ENCODE data around the gene DMPK.

The DMPK gene

DNA sequence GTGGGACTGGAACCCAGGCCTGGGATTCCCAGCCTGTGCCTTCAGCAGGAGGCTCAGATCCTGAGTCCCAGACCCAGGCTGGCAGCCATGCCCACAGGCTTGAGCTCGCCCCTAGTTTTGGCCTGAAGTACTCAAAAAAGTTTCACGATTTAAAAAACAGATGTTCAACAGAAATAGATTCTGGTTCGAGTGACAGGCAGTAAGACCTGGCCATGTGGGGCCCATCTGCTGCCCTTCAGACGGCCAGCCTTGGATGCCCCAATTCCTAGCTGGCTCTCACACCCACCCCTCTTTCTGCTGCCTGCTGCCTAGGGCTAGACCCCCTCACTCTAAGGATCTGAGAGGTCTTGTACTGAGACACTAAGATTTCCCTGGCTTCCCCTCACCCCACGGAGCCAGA, 2.8 kb upstream of the DMPK start:
- no peak for DNase-seq

GRCh38 chr19:45784096-45784495, 1.8 kb upstream of the DMPK start:
- DNase-seq = no peak

GRCh38 chr19:45782820-45783785, 813 bp upstream of the DMPK start:
- no peak for DNase-seq

- DNase-seq = no peak
Observed at GRCh38 chr19:45781214-45782161, 802 bp downstream of the DMPK start.

DNA sequence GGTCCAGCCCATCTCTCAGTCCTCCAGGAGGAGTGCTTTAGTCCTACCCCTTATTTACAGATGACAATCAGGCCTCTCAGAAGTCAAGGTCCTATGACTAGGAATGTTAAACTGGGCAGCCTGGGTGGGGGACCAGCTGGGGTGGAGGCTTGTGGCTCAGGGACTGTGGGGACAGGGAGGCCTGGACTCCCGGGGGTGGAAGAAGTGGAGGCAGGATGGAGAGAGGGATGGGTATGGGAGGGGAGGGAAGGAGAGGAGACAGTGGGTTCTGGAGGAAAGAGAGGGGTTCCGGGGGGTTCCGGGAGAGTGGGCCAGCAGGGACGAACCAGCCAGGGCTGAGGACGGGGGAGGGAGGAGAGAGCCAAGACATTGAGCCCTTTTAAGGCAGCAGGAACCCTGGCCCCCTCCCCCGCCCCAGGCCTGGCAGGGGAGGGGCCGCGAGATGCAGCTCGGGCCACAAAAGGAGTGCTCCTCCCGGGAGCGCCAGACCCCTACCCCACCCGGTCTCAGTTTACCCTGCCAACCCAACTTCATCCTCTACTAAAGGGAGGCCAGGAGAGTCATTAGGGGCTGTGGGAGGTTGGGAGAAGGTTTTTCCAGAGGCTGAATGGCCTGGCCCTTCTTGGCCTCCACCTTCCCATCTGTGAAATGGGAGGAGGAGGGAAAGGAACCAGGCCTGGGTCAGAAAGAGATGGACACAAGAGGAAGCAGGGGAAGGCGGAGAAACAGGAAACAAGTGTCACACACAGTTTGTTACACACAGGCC, 1.7 kb downstream of the DMPK start:
- DNase-seq = no peak

DNA sequence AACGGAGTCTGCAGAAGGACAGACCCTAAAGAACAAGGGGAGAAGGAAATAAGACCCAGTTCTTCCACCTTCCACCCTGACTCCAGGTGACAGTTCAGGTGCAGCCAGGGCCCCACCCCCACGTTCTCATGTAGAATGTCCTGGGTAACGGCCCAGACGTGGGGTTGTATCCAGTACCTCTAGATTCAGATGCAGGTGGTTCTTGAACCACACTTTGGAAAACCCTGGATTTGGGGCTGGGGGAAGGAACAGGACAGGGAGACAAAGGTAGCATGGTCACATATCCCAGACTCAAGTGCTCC, 2.2 kb downstream of the DMPK start:
- no peak for DNase-seq

- DNase-seq = peak; percentile 97 to 98
Observed at GRCh38 chr19:45779231-45780145, 2.8 kb downstream of the DMPK start.

- DNase-seq = no peak
Observed at GRCh38 chr19:45778010-45778661, 4.2 kb downstream of the DMPK start.

DNA sequence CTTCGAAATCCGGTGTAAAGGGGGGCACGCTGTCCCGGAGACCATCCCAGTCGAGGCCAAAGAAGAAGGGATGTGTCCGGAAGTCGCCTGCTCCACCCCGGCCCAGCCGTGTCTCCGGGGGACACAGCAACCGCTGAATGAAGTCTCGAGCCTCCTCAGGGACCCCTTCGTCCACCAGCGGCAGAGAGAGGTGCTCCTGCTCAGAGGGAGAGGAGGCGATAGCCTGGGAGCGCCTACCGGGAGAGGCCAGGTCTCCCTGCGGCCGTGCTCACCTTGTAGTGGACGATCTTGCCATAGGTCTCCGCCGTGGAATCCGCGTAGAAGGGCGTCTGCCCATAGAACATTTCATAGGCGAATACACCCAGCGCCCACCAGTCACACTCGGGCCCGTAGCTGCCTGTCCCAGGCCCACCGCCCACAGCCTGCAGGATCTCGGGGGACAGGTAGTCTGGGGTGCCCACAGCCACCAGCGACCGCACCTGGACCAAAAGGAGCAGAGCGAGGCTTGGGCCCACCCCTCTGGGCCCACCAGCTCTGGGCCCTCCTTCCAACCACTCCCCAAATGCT, 4.8 kb downstream of the DMPK start:
- no peak for DNase-seq

GRCh38 chr19:45774765-45775164, 7.5 kb downstream of the DMPK start:
- no peak for DNase-seq

DNA sequence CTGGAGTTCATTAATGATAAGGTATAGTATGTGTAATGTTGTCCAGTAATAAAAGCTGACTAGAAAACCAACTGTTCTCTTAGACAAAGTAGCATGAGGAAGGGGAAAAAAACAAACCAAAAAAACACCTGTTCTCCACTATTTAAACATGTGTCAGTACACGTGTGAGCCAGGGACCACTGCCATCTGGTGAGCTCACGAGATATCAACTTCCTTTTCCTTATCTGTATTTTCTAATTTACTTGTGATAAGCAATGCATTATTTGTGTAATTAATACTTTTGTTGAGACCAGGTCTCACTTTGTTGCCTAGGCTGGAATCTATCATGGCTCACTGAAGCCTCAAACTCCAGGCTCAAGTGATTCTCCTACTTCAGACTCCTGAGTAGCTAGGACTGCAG, 8.9 kb downstream of the DMPK start:
- DNase-seq = no peak

DNA sequence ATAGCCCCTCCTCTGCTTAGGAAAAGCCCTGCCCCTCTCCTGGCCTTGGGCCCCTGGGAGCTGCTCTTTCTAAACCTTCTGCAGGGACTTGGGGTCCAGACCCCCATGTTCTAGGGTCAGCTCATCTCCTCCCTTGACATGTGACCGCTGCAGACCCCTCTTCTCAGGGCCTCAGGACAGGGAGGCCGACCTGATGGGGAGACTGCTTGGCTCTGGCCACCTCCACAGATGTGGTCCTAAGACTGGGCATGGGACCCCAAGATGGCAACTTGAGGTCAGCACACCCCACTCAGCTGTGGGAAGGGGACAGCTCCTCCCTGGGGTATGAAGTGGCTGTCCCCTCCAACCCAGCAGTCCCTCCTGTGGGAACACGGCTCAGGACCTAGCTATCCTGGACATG, 9.4 kb downstream of the DMPK start:
- DNase-seq = no peak

- DNase-seq = no peak
Observed at GRCh38 chr19:45772130-45772840, 10.0 kb downstream of the DMPK start.

DNA sequence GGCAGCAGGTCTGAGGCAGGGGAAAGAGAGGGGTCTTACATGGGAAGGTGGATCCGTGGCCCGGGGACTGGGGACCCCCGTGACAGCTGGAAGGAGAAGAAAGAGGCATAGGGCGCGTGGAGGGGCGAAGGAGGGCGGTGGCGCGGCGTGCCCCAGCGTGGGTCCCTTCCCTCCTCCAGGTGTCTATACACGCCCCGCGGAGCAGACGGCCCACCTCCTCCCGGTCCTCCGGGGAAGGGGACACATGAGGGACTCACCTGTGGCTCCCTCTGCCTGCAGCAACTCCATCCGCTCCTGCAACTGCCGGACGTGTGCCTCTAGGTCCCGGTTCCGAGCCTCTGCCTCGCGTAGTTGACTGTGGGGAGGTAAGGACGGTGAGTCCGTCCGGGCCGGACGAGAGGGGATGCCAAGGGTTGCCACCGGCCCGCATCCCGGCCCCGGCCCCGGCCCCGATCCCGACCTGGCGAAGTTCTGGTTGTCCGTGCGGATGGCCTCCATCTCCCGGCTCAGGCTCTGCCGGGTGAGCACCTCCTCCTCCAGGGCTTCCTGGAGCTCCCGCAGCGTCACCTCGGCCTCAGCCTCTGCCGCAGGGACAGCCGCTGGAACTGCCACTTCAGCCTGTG, 10.9 kb downstream of the DMPK start:
- DNase-seq = no peak

GRCh38 chr19:45770192-45771101, 11.8 kb downstream of the DMPK start:
- peak; percentile 90 to 91 for DNase-seq

GRCh38 chr19:45769821-45770191, 12.5 kb downstream of the DMPK start:
- DNase-seq = peak; percentile 55 to 59

DNA sequence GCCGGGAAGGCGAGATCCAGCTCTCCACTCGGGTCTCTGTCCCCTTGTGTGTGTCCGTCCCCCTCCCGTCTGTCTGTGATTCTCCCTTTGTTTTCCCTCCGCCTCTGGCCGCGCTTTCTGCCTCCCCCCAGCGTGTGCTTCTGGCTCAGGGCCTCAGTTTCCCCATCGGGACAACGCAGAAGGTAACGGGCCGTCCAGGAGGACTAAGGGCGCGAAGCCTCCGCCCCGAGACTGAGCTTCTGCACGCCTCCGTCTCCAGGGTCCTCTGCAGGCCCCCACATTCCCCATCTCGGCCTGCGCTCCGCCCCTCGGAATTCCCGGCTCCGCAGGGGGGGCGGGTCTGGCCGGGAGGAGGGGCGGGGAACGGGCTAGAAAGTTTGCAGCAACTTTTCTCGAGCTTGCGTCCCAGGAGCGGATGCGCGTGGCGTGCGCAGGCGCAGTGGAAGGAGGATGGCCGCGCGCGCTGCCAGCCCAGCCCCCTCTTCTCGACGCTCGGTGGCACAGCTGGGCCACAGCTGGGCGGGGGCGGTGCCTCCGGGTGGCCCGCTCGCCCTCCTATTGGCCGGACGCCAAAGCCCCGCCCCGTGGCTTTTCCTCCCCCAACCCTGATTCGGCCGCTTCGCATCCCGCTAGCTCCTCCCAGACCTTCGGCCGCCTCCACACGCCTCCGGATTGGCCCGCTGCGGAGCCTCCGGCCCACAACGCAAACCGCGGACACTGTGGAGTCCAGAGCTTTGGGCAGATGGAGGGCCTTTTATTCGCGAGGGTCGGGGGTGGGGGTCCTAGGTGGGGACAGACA, 13.1 kb downstream of the DMPK start, which contains the start of gene SIX5:
Gene SIX5 (minus strand): TSS at position 269 of the 799 bp plus-strand sequence. CDS start 408 bp downstream, outside the sequence.
- DNase-seq = peak; percentile 98

GRCh38 chr19:45768655-45768983, 13.7 kb downstream of the DMPK start:
- DNase-seq = peak; percentile 44 to 56
